AG09309 (cell line): Measurements from ENCODE around the gene KANSL3.

Experiments used
- DNase-seq: peaks from one replicate; pipeline ENCODE4 v3.0.0-alpha.2; 2010; ENCODE audit warnings: low read depth
- H3K4me3 ChIP-seq: 2 replicates; pipeline ENCODE4 v1.5.1; 2011; ENCODE audit warnings: mild to moderate bottlenecking, low read depth, low read length, moderate library complexity; ENCODE audit not compliant: control insufficient read depth
- CTCF ChIP-seq: IDR thresholded peaks from 2 replicates; pipeline ENCODE4 v1.5.1; 2011; ENCODE audit warnings: mild to moderate bottlenecking, low read depth, low read length, inconsistent platforms; ENCODE audit not compliant: insufficient read depth, control insufficient read depth; ENCODE audit errors: missing control alignments

KANSL3 gene

GRCh38 chr2:96616128-96616527, 22.0 kb downstream of the KANSL3 start:
- H3K4me3 ChIP-seq, result no peak overlapping the region
- TF ChIP-seq CTCF, result no peak
- no peak for DNase-seq

GRCh38 chr2:96608469-96609455, 29.4 kb downstream of the KANSL3 start:
- TF ChIP-seq CTCF, result no peak

GRCh38 chr2:96604104-96604503, 34.0 kb downstream of the KANSL3 start:
- no peak overlapping the region for H3K4me3 ChIP-seq
- DNase-seq, result no peak
- peak; percentile 11 for TF ChIP-seq CTCF

More at GRCh38 chr2:96608469-96609455, 29.4 kb downstream of the KANSL3 start:
- no peak overlapping the region for H3K4me3 ChIP-seq
- DNase-seq, result no peak

DNA sequence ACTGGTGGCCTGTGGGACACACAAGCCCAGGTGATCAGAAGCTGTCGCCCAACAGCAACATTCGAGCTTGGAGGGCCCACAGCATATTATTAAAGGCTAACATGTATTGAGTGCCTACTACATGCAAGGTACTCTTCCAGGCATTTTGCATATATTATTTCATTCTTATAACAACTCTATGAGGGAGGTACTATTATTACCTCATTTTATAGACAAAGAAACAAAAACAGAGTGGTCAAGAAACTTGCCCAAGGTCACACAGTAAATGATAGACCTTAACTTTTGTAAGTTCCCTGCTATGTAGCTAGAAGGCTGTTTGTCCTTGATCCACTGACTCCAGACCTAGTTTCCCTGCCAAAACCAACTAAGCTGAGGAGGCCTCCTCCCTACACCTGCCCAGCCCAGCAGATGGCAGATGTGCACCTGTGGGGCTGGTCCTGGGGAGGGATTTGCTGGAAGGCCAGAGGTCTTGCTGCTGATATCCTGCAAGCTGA, 35.7 kb downstream of the KANSL3 start:
- no peak overlapping the region for H3K4me3 ChIP-seq
- no peak for DNase-seq
- no peak for TF ChIP-seq CTCF

- no peak overlapping the region for H3K4me3 ChIP-seq
- no peak for DNase-seq
- TF ChIP-seq CTCF, result no peak
Observed at GRCh38 chr2:96601382-96602292, 36.5 kb downstream of the KANSL3 start.

DNA sequence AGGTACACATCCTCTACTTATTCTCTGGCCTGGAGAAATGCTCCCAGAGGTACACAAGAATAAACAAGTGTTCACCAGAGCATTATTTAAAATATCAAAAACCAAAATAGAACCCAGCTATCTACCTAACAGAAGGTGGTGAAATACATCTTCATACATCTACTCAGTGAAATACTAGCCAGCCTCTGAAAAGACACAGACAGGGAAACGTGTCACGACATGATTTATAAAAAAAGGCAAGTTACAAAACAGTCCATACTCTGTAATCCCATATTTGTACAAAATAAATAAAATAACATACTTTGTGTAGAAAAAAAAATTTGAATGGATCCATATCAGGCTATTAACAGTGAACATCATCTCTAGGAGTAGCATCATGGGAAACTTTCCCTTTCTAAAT, 38.2 kb downstream of the KANSL3 start:
- H3K4me3 ChIP-seq, result no peak overlapping the region
- DNase-seq, result no peak

More for the DNA sequence above, 38.2 kb downstream of the KANSL3 start:
- TF ChIP-seq CTCF, result no peak
